Testis (tissue), 3 donors: Measurements from ENCODE around the gene COL26A1. TPM values are rescaled to one million over a fixed set of nuclear protein-coding genes. Genes with fewer than 3 reads are reported as not detected.
"Not testable (repeated sequence)": the region's sequence is repeated elsewhere in the genome, so short reads cannot be mapped to it uniquely, and the experiment has no call there.

ENCODE experiments used
- DNase-seq: peaks from one replicate; pipeline ENCODE4 v3.0.0-alpha.2; 2019
- H3K27ac ChIP-seq, 2 donors: fragments of 200-600 bp; sonication (generic); one replicate each; pipeline ENCODE4 v1.5.1; 2019
- H3K27me3 ChIP-seq: fragments of 200-600 bp; sonication (generic); one replicate; pipeline ENCODE4 v1.5.1; 2019
- H3K36me3 ChIP-seq: fragments of 200-600 bp; sonication (generic); one replicate; pipeline ENCODE4 v1.5.1; 2017; ENCODE audit warnings: low read depth; ENCODE audit errors: missing control alignments
- H3K4me1 ChIP-seq: fragments of 200-600 bp; sonication (generic); one replicate; pipeline ENCODE4 v1.5.1; 2019
- H3K4me3 ChIP-seq, 2 donors: fragments of 200-600 bp; sonication (generic); one replicate each; pipeline ENCODE4 v1.5.1; 2017 to 2019
- H3K9me3 ChIP-seq: fragments of 200-600 bp; sonication (generic); one replicate; pipeline ENCODE4 v1.5.1; 2017
- POLR2A ChIP-seq: fragments of 450-650 bp; IDR thresholded peaks from one replicate; pipeline ENCODE4 v1.6.1; 2017; ENCODE audit warnings: antibody characterized with exemption, mild to moderate bottlenecking, moderate library complexity
- WGBS, 2 donors: methylation state at CpG; one replicate each; pipeline ENCODE4 v1.1.5; 2018; 5-methylcytosine and 5-hydroxymethylcytosine counted together
- intact Hi-C: fragments of 100-400 bp; cut with DNase I; formaldehyde crosslinking; loops from one replicate; pipeline ENCODE4 v1.15.1; 2023; ENCODE audit warnings: low total_unique reads
- polyA plus RNA-seq: library from polyadenylated mRNA; stranded (reverse); fragments of 350-450 nt; fragmentation: Illumina TruSeq; extraction: RNeasy Lipid Tissue Mini Kit (QIAGEN cat#74804); gene quantifications from one replicate; pipeline ENCODE4 v1.2.3, GENCODE V29; 2014; ENCODE audit warnings: low read depth, low replicate concordance; ENCODE audit not compliant: insufficient read depth
- total RNA-seq, 2 donors: library from RNA; depleted of rRNA; stranded (reverse); fragments of >200 nt; gene quantifications; one replicate each; pipeline ENCODE4 v1.2.3, GENCODE V29; 2016
- TF ChIP-seq, protein P1 (sequence below), 3 experiments: fragments of 450-650 bp in 2 of 3; fragments of 200-600 bp in 1 of 3; sonication (generic) in 1 of 3; IDR thresholded peaks; one replicate each; pipeline ENCODE4 v1.5.1; 2016 to 2019; ENCODE audit warnings: antibody characterized with exemption in 3 of 3, mild to moderate bottlenecking in 2 of 3, moderate library complexity in 1 of 3

The COL26A1 gene
- total and polyA plus RNA-seq, 3 donors from 2014 or later: 0.94 to 3.1 (median 1.1) TPM

DNA sequence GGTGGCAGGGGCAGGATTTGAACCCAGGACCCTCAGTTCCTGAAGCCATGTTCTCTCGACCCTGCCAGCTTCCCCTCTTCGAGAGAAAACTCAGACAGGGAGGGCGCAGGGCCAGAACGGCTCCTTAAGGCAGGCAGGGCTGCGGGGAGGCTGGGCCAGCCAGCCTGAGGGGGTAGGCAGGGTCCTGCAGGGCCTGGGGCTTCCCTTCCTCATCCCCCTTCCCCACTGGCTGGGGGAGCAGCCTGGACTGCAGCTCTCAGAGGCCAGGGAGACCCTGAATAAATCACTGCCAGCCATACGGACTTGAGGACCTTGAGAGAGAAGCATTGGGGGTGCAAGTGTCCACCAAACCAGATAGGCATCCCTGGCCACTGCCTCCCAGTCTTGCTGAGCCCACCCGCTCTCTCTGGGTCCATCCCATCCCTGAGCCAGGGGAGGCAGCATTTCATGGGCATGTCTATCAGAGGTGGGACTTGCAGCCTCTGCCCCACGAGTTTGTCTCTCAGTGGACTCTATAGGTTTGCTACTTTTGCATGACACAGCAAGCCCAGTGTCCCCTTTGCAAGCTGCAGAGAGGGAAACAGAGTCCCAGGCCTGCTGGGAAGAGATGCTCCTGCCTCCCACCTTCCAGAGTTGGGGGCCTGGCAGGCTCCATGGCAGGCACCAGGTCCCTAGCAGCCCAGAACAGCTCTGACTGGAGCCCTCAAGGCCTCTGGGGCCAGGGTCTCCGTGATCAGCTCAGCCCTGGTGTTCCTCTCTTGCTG, 195.5 kb downstream of the COL26A1 start:
- no peak overlapping the region for H3K4me3 ChIP-seq
- no peaks in the 10 kb centered on the region for H3K27me3 ChIP-seq
- no peaks in the 10 kb centered on the region for H3K9me3 ChIP-seq
- no peak for TF ChIP-seq POLR2A
- TF ChIP-seq, protein P1, sequence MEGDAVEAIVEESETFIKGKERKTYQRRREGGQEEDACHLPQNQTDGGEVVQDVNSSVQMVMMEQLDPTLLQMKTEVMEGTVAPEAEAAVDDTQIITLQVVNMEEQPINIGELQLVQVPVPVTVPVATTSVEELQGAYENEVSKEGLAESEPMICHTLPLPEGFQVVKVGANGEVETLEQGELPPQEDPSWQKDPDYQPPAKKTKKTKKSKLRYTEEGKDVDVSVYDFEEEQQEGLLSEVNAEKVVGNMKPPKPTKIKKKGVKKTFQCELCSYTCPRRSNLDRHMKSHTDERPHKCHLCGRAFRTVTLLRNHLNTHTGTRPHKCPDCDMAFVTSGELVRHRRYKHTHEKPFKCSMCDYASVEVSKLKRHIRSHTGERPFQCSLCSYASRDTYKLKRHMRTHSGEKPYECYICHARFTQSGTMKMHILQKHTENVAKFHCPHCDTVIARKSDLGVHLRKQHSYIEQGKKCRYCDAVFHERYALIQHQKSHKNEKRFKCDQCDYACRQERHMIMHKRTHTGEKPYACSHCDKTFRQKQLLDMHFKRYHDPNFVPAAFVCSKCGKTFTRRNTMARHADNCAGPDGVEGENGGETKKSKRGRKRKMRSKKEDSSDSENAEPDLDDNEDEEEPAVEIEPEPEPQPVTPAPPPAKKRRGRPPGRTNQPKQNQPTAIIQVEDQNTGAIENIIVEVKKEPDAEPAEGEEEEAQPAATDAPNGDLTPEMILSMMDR (IDR thresholded peaks at IDR 0.05): no peak
- 78 to 81% methylated on average over 6 to 9 of the region's 9 CpGs for WGBS, 2 donors
- H3K36me3 ChIP-seq: no peaks in the 10 kb centered on the region
- no peak for DNase-seq
- H3K27ac ChIP-seq: no peak overlapping the region
- intact Hi-C loops: no loop called here
- no peaks in the 10 kb centered on the region for H3K4me1 ChIP-seq

DNA sequence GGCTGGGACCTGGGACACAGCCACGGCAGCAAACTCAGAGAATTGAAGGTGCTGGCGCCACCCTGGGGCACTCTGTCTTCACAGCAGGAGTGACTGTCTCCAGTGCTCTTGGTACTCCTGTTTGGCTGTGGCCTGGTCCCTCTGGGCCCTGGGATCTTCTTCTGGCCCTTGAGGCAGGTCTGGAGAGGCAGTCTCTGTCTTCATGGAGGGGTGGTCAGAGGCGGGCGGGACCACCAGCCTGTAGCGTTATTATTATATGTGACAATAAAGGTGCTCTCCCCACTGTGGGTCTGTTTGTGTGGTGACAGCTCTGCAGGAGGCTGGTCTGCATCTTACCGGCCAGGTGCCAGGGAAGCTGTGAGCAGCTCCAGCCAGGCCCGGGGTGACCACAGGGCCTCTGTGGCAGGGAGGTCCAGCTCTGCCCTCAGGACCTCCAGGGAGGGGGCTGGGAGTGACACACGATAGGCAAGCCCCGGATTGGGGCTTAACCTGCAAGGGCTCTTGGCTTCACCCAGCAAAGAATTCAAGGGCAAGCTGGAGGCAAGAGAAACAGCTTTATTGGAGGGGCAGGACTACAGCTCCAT, 196.2 kb downstream of the COL26A1 start:
- intact Hi-C loops: no loop called here
- Histone ChIP-seq H3K9me3 (no peaks in the 10 kb centered on the region), H3K4me1 (no peaks in the 10 kb centered on the region), H3K36me3 (no peaks in the 10 kb centered on the region), H3K27ac (no peak overlapping the region), H3K4me3 (no peak overlapping the region), H3K27me3 (no peaks in the 10 kb centered on the region)
- no peak for TF ChIP-seq POLR2A
- TF ChIP-seq, protein P1 (IDR thresholded peaks at IDR 0.05): no peak
- 82 to 90% methylated on average over 2 to 9 of the region's 9 CpGs for WGBS, 2 donors
- no peak for DNase-seq

DNA sequence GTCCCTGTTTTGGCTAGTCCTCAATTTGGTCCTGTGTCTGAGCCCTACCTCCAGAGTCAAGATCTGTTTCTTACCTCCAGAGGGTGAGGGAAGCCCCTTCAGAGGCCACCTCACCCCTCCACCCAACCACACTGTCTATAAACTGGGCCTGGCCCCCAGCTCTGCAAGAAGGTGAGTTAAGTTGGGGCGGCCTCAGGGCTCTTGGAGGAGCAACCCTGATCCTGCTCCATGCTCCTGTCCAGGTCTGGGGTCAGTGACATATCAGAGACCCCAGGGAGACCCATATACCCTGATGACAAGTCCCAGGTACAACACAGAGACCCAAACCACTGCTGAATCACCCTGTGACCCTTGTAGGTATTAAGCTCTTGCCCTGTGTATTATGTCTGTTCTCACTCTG, 196.9 kb downstream of the COL26A1 start:
- H3K27me3 ChIP-seq: no peaks in the 10 kb centered on the region
- H3K27ac ChIP-seq: no peak overlapping the region
- TF ChIP-seq POLR2A: no peak
- TF ChIP-seq, protein P1 (IDR thresholded peaks at IDR 0.05): no peak
- no peaks in the 10 kb centered on the region for H3K9me3 ChIP-seq
- no peaks in the 10 kb centered on the region for H3K36me3 ChIP-seq
- H3K4me1 ChIP-seq: no peaks in the 10 kb centered on the region
- WGBS, 2 donors: 100% methylated on average over 1 of the region's 1 CpG; no CpG with 5 or more reads in 1 of the 2 donors
- no peak for DNase-seq
- intact Hi-C loops: no loop called here
- no peak overlapping the region for H3K4me3 ChIP-seq

DNA sequence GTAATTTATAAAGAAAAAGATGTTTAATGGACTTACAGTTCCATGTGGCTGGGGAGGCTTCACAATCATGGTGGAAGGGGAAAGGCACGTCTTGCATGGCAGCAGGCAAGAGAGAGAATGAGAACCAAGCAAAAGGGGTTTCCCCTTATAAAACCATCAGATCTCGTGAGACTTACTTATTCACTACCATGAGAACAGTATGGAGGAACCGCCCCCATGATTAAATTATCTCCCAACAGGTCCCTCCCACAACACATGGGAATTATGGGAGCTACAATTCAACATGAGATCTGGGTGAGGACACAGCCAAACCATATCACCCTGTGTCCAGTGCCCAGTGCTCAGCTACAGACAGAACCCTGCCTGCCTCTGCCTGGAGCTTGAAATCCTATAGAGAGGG, 197.3 kb downstream of the COL26A1 start:
- DNase-seq: not testable (repeated sequence)

DNA sequence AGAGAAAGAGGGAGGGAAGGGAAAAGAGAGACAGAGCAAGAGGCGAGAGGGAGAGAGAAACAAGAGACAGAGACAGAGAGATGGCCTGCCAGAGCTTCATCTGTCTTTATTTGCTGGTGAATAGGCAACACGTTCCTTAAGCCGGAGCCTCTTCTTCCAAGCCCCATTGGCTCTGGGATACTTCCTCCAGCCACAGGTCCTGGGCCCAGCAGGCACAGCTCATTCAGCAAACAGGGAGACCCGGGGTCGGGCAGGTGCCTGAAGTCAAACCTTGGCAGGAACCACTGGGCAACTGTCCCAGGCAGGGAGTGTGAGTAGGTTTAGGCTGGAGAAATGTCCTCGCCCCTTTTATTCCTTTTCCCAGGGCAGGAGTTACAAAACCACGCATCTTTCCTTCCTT, 198.2 kb downstream of the COL26A1 start:
- H3K36me3 ChIP-seq: no peaks in the 10 kb centered on the region
- no peak overlapping the region for H3K27ac ChIP-seq
- no peak for DNase-seq
- TF ChIP-seq POLR2A: no peak
- TF ChIP-seq, protein P1 (IDR thresholded peaks at IDR 0.05): no peak
- 69 to 80% methylated on average over 7 of the region's 7 CpGs for WGBS, 2 donors
- no peaks in the 10 kb centered on the region for H3K27me3 ChIP-seq
- H3K4me3 ChIP-seq: no peak overlapping the region
- intact Hi-C loops: no loop called here
- no peaks in the 10 kb centered on the region for H3K4me1 ChIP-seq
- H3K9me3 ChIP-seq: no peaks in the 10 kb centered on the region

More for the DNA sequence above, 197.3 kb downstream of the COL26A1 start:
- H3K27me3 ChIP-seq, H3K4me3 ChIP-seq, H3K4me1 ChIP-seq, H3K36me3 ChIP-seq, H3K9me3 ChIP-seq, intact Hi-C loops, H3K27ac ChIP-seq: not testable (repeated sequence)
- 91 to 92% methylated on average over 3 of the region's 3 CpGs for WGBS, 2 donors

DNA sequence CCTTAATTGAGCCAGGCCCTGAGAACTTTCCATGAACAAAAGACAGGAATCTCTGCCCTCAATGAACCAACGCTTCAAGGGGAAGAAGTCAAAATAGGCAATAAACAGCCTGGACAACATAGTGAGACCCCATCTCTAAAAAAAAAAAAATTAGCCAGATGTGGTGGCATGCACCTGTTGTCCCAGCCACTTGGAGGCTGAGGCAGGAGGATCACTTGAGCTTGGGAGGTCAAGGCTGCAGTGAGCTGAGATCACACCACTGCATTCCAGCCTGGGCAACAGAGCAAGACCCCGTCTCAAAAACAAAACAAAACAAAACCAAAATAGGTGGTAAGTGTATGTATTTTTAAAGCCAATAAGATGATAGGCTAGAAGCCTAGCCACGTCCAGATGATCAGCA, 198.6 kb downstream of the COL26A1 start:
- intact Hi-C loops, H3K4me1 ChIP-seq, H3K4me3 ChIP-seq, H3K36me3 ChIP-seq, DNase-seq, H3K27ac ChIP-seq, H3K9me3 ChIP-seq, H3K27me3 ChIP-seq: not testable (repeated sequence)
- 74 to 81% methylated on average over 3 of the region's 3 CpGs for WGBS, 2 donors
